ENCODE data around the gene PPP2R5C. TPM values are rescaled to one million over a fixed set of nuclear protein-coding genes. Genes with fewer than 3 reads are reported as not detected.

The PPP2R5C gene
- total and polyA plus RNA-seq, 11 donors, result 99.4 to 248 (median 204) TPM

DNA sequence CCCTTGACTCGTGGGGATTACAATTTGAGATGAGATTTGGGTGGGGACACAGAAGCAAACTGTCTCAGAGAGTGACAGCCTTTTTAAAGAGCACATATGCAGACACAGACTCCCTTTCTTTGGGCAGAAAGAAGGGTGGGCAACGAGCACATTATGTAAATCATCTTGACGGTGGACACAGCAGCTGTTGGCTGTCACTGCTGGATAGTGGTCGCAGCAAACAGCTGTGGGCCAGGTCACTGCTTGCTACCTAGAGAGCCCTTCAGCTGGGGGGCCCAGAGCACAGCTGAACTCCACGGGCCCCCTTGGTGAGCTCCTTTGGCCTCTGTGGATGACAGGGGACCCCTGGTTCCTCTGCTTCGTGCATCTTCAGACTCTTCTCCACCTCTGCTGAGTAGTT lies 23.1 kb downstream of the PPP2R5C start:
- Histone ChIP-seq H3K36me3 (peaks cover 0 to 9% (median 0%) of the 10 kb centered on the region in 9 donors), H3K4me1 (peaks cover 0 to 39% (median 16%) of the 10 kb centered on the region in 12 donors), H3K27ac (no peak overlapping the region), H3K4me3 (no peak overlapping the region), H3K27me3 (peaks cover 0 to 14% (median 0%) of the 10 kb centered on the region in 9 donors), H3K9me3 (no peaks in the 10 kb centered on the region)
- intact Hi-C loops (cut with DNase I), result loop anchor here in 2 of 10 donors (5.0 to 10.0 kb wide), 2 partner anchors 100 to 103 kb away; no protein-coding TSS in a partner anchor
- TF ChIP-seq, protein P1, sequence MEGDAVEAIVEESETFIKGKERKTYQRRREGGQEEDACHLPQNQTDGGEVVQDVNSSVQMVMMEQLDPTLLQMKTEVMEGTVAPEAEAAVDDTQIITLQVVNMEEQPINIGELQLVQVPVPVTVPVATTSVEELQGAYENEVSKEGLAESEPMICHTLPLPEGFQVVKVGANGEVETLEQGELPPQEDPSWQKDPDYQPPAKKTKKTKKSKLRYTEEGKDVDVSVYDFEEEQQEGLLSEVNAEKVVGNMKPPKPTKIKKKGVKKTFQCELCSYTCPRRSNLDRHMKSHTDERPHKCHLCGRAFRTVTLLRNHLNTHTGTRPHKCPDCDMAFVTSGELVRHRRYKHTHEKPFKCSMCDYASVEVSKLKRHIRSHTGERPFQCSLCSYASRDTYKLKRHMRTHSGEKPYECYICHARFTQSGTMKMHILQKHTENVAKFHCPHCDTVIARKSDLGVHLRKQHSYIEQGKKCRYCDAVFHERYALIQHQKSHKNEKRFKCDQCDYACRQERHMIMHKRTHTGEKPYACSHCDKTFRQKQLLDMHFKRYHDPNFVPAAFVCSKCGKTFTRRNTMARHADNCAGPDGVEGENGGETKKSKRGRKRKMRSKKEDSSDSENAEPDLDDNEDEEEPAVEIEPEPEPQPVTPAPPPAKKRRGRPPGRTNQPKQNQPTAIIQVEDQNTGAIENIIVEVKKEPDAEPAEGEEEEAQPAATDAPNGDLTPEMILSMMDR (IDR thresholded peaks at IDR 0.05), result no peak
- no peak for TF ChIP-seq POLR2A (IDR thresholded peaks at IDR 0.05)
- ATAC-seq (no peak), DNase-seq (no peak)
- 70 to 77% (median 77%) methylated on average over 6 of the region's 6 CpGs for WGBS, 4 donors

DNA sequence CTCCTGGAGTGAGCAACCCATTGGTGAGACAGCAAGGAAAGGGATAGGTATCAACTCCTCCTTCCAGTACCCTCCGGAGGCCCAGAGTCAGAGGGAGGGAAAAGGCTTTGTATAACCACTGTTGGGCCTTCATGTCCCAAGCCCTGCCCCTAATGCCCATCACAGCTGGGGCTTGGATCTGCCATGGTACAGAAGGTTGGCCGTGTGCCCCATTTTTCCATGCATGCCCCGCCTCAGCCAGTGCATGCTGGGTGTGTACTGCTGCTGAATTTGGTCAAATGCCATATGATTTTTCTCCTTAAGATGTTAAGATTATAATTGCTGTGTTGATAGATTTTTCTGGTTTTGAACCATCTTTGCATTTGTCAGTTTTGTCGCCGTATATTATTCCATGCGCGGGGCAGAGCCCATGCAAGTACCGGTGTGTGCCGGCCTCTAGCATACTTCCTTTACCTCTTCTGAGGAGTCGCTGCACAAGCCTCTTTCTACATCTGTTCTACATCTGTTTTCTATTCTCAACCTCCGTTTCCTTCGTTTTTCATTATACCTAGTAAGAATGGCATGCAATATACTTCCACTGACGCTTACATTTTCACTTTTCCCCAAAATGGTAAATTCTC lies 26.6 kb downstream of the PPP2R5C start:
- H3K27ac ChIP-seq, result peak overlapping the region in 1 of 12 donors; percentile 2
- H3K4me3 ChIP-seq, result no peak overlapping the region
- ATAC-seq (peak in 1 of 4 donors; percentile 13), DNase-seq (no peak)
- intact Hi-C loops (cut with DNase I), result loop anchor here in 2 of 10 donors (5.0 to 10.0 kb wide), 2 partner anchors 97 to 99 kb away; no protein-coding TSS in a partner anchor
- peaks cover 0 to 31% (median 13%) of the 10 kb centered on the region in 12 donors for H3K4me1 ChIP-seq
- no peaks in the 10 kb centered on the region for H3K27me3 ChIP-seq
- no peaks in the 10 kb centered on the region for H3K9me3 ChIP-seq
- WGBS, 4 donors, result 92 to 95% (median 93%) methylated on average over 13 of the region's 13 CpGs
- no peak for TF ChIP-seq POLR2A (IDR thresholded peaks at IDR 0.05)
- TF ChIP-seq, protein P1 (IDR thresholded peaks at IDR 0.05), result no peak
- H3K36me3 ChIP-seq, result peaks cover 0 to 9% (median 0%) of the 10 kb centered on the region in 9 donors

DNA sequence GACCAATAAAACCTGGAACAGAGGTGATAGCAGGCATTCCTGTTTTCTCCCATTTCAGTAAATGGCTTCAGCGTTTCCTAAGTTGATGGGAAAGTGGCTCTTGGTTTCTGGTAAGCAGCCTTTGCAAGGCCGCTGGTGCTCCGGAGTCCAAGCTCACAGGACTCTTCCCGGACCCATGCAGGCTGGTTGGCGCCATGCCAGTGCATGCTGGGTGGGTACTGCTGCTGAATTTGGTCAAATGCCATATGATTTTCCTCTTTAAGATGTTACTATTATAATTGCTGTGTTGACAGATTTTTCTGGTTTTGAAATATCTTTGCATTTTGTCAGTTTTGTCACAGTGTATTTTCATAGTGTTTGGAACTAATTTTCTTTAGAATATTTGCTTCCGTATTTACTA lies 27.7 kb downstream of the PPP2R5C start:
- TF ChIP-seq, protein P1 (IDR thresholded peaks at IDR 0.05), result no peak
- no peak for TF ChIP-seq POLR2A (IDR thresholded peaks at IDR 0.05)
- H3K4me3 ChIP-seq, result no peak overlapping the region
- ATAC-seq, result no peak
- H3K4me1 ChIP-seq, result peaks cover 0 to 24% (median 12%) of the 10 kb centered on the region in 12 donors
- intact Hi-C loops (cut with DNase I), result loop anchor here in 2 of 10 donors (5.0 to 10.0 kb wide), 2 partner anchors 96 to 98 kb away; no protein-coding TSS in a partner anchor
- H3K27ac ChIP-seq, result peak overlapping the region in 1 of 12 donors; percentile 23
- H3K9me3 ChIP-seq, result peaks cover 0 to 6% (median 0%) of the 10 kb centered on the region in 12 donors
- peak in 1 of 5 donors; percentile 52 for DNase-seq
- peaks cover 0 to 9% (median 0%) of the 10 kb centered on the region in 9 donors for H3K36me3 ChIP-seq
- no peaks in the 10 kb centered on the region for H3K27me3 ChIP-seq
- 50 to 58% (median 53%) methylated on average over 6 of the region's 6 CpGs for WGBS, 4 donors

DNA sequence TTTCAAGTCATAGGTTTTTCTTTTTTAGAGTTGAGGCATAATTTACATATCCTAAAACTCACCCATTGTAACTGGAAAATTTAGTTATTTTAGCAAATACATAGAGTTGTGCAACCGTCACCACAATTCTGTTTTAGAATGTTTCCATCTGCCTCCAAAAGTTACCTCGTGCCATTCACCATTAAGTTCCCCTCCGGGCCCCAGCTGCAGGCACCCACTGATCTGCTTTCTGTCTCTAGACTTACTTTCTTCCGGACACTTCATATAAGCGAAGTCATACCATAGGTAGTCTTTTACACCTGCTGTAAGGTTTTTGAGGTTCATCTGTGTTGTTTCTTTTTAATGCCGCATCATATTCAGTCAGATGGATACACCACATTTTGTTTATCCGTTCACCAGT lies 28.7 kb downstream of the PPP2R5C start:
- H3K27ac ChIP-seq, result peak overlapping the region in 1 of 12 donors; percentile 20
- DNase-seq, result no peak
- TF ChIP-seq, protein P1 (IDR thresholded peaks at IDR 0.05), result no peak
- TF ChIP-seq POLR2A (IDR thresholded peaks at IDR 0.05), result no peak
- WGBS, 4 donors, result 84 to 92% (median 91%) methylated on average over 7 of the region's 7 CpGs
- peaks cover 0 to 24% (median 11%) of the 10 kb centered on the region in 12 donors for H3K4me1 ChIP-seq
- H3K36me3 ChIP-seq, result peaks cover 0 to 9% (median 0%) of the 10 kb centered on the region in 9 donors
- H3K4me3 ChIP-seq, result no peak overlapping the region
- H3K27me3 ChIP-seq, result no peaks in the 10 kb centered on the region
- intact Hi-C loops (cut with DNase I), result no loop called here
- ATAC-seq, result no peak
- peaks cover 0 to 6% (median 0%) of the 10 kb centered on the region in 12 donors for H3K9me3 ChIP-seq
